ENCODE data around the gene TRIM21. TPM values are rescaled to one million over a fixed set of nuclear protein-coding genes. Genes with fewer than 3 reads are reported as not detected.
"Not testable (repeated sequence)": the region's sequence is repeated elsewhere in the genome, so short reads cannot be mapped to it uniquely, and the experiment has no call there.

Gene TRIM21
- total RNA-seq, result 10 to 100 TPM; 45.6 to 66.6 TPM

DNA sequence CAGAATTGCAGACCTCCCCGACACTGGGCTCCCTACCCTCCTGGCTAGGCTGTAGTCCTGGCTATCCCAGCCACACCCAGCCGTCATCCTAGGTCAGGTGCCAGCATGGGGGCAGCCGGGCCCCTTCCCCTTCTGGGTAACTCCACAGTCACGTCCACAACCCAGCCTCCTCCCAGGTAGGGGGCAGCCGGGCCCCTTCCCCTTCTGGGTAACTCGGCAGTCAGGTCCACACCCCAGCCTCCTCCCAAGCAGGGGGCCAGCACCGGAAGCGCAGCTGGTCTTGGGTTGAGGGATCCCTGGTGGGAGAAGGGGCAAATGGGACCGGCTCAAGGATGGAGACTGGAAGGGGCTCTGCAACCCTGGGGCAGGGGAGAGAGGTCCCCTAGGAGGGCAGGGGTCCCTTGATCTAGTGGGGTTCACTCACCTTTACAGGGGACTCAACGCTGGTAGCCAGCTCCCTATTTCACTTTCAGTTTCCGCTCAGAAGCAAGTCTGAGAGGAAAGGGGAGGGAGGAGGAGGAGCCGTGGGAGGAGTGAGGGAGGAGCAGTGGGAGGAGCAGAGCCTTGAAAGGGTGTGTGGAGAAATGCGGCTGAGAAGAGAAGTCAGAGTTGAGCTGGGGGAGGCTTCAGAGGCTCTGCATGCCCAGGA is at the start of gene TRIM21:
Gene TRIM21, minus strand, starts transcription at position 494 of the 649 bp plus-strand sequence. CDS start 3,293 bp downstream, outside the sequence.
- intact Hi-C loops (cut with DNase I, micrococcal nuclease), result loop anchor here (1.0 to 10.0 kb wide), 7 partner anchors 88 to 596 kb away; partner anchors contain the start of genes NUP98 (in 1 of the 2) and TRIM68 (in 1 of the 2)
- DNase-seq (peak; percentile 93), ATAC-seq (peak; percentile 99)
- Mint-ChIP-seq H3K4me3 (peak within 1 kb of the TSS; percentile 93), H3K27ac (peak within 1 kb of the TSS; percentile 94), H3K9me3 (ENCODE audit: low read depth) (peaks cover 6% of the 10 kb centered on the region), H3K27me3 (peaks cover 5% of the 10 kb centered on the region), H3K36me3 (ENCODE audit: low read depth) (peaks cover 44% of the 10 kb centered on the region), H3K4me1 (peaks cover 35% of the 10 kb centered on the region)
- ChIA-PET CTCF (interaction anchor here (1.0 to 1.6 kb wide), 2 partner anchors 150 to 206 kb away, joined by 3 read pairs; no protein-coding TSS in a partner anchor), POLR2A (interaction anchor here (0.6 to 1.0 kb wide), 3 partner anchors 180 to 1998 kb away, joined by 3 to 4 read pairs (median 4); no protein-coding TSS in a partner anchor)

DNA sequence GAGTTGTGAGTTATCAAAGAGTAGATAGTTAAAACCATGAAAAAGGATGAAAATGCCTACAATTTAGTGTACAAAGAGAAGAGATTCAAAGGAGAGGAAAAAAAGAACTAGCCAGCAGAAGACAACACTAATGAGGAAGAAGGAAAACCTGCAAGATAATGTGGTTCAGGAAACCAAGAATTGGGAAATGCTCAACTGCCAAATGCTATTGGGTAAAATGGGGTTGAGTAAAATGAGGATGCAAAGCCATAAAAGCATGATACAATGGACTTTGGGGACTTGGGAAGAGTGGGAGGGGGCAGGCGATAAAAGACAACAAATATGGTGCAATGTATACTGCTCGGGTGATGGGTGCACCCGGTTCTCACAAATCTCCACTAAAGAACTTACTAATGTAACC is 48.0 kb upstream of the TRIM21 start:
- Mint-ChIP-seq H3K4me1 (no peaks in the 10 kb centered on the region), H3K36me3 (ENCODE audit: low read depth) (no peaks in the 10 kb centered on the region), H3K9me3 (ENCODE audit: low read depth) (no peaks in the 10 kb centered on the region), H3K4me3 (no peak overlapping the region), H3K27ac (no peak overlapping the region), H3K27me3 (peaks cover 10% of the 10 kb centered on the region)
- CTCF ChIA-PET, result no interaction called here
- intact Hi-C loops (cut with DNase I, micrococcal nuclease), result no loop called here
- DNase-seq, result no peak
- POLR2A ChIA-PET, result no interaction called here
- ATAC-seq, result no peak

DNA sequence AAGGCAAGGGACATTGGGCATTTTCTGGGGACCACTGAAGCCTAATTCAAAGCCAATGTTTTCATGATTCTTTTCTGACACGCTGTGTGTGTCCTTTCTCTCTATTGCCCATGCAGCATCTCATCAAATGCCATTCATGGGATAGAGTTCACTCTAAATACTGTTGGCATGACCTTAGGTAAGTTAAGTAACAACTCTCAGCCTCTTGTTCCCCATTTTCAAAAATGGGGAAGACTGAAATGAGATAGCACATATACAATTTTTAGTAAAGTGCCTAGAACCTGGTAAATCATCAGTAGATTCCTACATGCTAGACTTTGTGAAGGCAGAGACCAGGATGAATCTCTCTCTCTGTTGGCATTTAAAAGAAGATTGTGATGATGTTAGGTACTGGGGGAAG is 42.9 kb upstream of the TRIM21 start:
- Mint-ChIP-seq H3K36me3 (ENCODE audit: low read depth) (no peaks in the 10 kb centered on the region), H3K27me3 (peaks cover 17% of the 10 kb centered on the region), H3K9me3 (ENCODE audit: low read depth) (no peaks in the 10 kb centered on the region), H3K4me1 (no peaks in the 10 kb centered on the region), H3K27ac (no peak overlapping the region), H3K4me3 (no peak overlapping the region)
- DNase-seq (no peak), ATAC-seq (no peak)
- POLR2A ChIA-PET, result no interaction called here
- intact Hi-C loops (cut with DNase I, micrococcal nuclease), result no loop called here
- CTCF ChIA-PET, result no interaction called here

DNA sequence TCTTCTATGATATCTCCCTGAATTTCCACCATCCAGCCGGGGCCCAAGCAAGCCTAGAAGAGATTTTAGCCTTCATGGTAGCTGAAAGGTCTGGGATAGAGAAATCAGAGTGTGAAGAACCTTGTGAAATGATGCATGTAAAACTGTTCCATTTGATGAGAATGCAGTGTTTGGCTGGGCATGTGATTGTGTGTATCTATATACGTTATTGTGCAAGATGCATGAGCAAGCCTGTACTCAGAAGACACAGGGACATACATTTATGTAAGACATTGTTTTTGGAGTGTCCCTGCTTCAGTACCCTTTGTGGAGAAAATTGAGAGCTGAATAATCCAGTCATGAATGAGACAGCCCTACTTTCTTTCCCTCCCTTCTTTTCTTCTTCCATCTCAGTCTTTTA is 40.4 kb upstream of the TRIM21 start:
- ATAC-seq (no peak), DNase-seq (no peak)
- Mint-ChIP-seq H3K27me3 (peaks cover 14% of the 10 kb centered on the region), H3K4me1 (no peaks in the 10 kb centered on the region), H3K4me3 (no peak overlapping the region), H3K27ac (no peak overlapping the region), H3K9me3 (ENCODE audit: low read depth) (no peaks in the 10 kb centered on the region), H3K36me3 (ENCODE audit: low read depth) (no peaks in the 10 kb centered on the region)
- intact Hi-C loops (cut with DNase I, micrococcal nuclease), result no loop called here
- ChIA-PET CTCF (interaction anchor here (0.6 to 0.8 kb wide), 2 partner anchors 9 to 1969 kb away, joined by 3 to 5 read pairs; no protein-coding TSS in a partner anchor), POLR2A (no interaction called here)

DNA sequence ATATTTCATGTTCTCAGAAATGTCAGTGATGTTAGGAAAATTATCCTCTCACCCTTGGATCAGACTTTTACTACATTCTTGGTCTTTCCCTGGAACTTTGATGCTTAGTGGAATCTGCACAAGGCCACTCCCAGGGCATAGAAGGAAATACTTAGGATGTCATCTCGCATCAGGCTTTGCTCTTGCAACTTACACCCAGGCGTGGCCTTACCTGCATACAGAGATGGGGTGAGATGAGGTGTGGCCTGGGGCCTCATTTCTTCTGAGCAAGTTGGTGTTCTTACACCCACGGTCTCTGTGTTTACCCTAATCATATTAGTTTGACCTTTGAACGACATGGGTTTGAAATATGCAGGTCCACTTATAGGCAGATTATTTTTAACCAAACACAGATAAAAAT is 36.5 kb upstream of the TRIM21 start:
- no peaks in the 10 kb centered on the region for H3K36me3 Mint-ChIP-seq (ENCODE audit: low read depth)
- intact Hi-C loops (cut with DNase I, micrococcal nuclease), result no loop called here
- ChIA-PET POLR2A (no interaction called here), CTCF (no interaction called here)
- no peaks in the 10 kb centered on the region for H3K9me3 Mint-ChIP-seq (ENCODE audit: low read depth)
- no peak overlapping the region for H3K4me3 Mint-ChIP-seq
- no peak overlapping the region for H3K27ac Mint-ChIP-seq
- ATAC-seq, result no peak
- H3K4me1 Mint-ChIP-seq, result no peaks in the 10 kb centered on the region
- H3K27me3 Mint-ChIP-seq, result peaks cover 6% of the 10 kb centered on the region
- DNase-seq, result no peak

DNA sequence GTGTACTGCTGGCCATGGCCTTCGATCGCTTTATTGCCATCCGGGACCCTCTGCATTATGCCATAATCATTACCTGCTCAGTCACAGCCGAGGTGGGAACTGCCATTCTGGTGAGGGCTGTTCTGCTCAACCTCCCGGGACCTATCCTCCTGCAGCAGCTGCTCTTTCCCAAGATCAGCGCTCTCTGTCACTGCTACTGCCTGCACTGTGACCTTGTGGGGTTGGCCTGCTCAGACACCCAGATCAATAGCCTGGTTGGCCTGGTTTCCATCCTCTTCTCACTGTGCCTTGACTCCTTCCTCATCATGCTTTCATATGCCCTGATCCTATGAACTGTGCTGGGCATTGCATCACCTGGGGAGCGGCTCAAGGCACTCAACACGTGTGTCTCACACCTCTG is 24.9 kb upstream of the TRIM21 start:
- no peak for DNase-seq
- intact Hi-C loops (cut with DNase I, micrococcal nuclease), result no loop called here
- POLR2A ChIA-PET, result no interaction called here
- Mint-ChIP-seq H3K27ac (no peak overlapping the region), H3K27me3 (peaks cover 4% of the 10 kb centered on the region), H3K9me3 (ENCODE audit: low read depth) (no peaks in the 10 kb centered on the region), H3K4me3 (no peak overlapping the region), H3K4me1 (no peaks in the 10 kb centered on the region), H3K36me3 (ENCODE audit: low read depth) (no peaks in the 10 kb centered on the region)
- ATAC-seq, result no peak
- CTCF ChIA-PET, result no interaction called here

DNA sequence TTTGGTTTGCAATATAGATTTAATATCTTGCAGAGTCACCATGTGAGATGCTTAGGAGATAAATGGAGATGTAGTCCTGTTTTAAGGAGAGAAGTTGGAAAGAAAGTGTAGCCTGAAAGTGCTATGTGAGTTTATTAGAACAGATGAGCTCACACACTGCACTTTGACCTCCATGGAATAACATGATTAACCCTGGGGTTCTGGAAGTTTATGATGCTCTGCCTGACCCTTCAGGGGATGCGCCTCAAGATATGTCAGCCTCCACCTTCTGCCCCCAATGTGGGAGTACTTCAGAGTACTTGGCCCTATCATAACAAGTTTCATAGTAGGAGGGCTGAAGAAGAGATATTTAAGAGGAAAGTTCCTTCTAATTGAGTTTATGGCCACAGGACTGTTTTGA is 23.3 kb upstream of the TRIM21 start:
- intact Hi-C loops (cut with DNase I, micrococcal nuclease), result no loop called here
- no peaks in the 10 kb centered on the region for H3K36me3 Mint-ChIP-seq (ENCODE audit: low read depth)
- no peaks in the 10 kb centered on the region for H3K4me1 Mint-ChIP-seq
- H3K27ac Mint-ChIP-seq, result no peak overlapping the region
- ATAC-seq (no peak), DNase-seq (no peak)
- CTCF ChIA-PET, result no interaction called here
- peaks cover 4% of the 10 kb centered on the region for H3K27me3 Mint-ChIP-seq
- H3K9me3 Mint-ChIP-seq (ENCODE audit: low read depth), result no peaks in the 10 kb centered on the region
- H3K4me3 Mint-ChIP-seq, result no peak overlapping the region
- POLR2A ChIA-PET, result no interaction called here

DNA sequence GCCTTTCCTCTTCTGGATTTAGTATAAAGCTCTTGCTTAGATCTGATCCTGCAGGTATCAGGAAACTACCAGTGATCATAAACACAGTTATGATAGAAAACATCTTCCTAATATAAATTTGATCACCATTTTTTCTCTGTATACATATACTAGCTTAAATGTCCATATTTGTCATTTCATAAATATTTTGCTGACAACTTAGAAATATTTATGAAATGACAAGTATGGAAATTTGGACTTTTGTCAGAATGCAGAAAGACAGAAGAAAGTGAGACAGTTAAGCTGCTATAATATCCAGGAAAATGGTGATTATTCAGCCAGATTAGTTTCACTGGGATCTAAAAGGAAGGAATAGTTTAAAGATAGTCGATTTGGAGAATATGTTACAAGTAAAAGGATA is 22.8 kb upstream of the TRIM21 start:
- POLR2A ChIA-PET, result no interaction called here
- Mint-ChIP-seq H3K4me1 (no peaks in the 10 kb centered on the region), H3K9me3 (ENCODE audit: low read depth) (no peaks in the 10 kb centered on the region), H3K4me3 (no peak overlapping the region), H3K27me3 (peaks cover 4% of the 10 kb centered on the region), H3K27ac (no peak overlapping the region), H3K36me3 (ENCODE audit: low read depth) (no peaks in the 10 kb centered on the region)
- CTCF ChIA-PET, result no interaction called here
- no peak for ATAC-seq
- DNase-seq, result no peak
- intact Hi-C loops (cut with DNase I, micrococcal nuclease), result no loop called here

DNA sequence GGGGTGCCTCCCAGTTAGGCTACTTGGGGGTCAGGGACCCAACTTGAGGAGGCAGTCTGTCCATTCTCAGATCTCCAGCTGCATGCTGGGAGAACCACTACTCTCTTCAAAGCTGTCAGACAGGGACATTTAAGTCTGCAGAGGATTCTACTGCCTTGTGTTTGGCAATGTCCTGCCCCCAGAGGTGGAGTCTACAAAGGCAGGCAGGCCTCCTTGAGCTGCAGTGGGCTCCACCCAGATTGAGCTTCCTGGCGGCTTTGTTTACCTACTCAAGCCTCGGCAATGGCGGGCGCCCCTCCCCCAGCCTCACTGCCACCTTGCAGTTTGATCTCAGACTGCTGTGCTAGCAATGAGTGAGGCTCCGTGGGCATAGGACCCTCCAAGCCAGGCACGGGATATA is 12.7 kb upstream of the TRIM21 start:
- H3K4me3 Mint-ChIP-seq; H3K9me3 Mint-ChIP-seq (ENCODE audit: low read depth); DNase-seq; POLR2A ChIA-PET; intact Hi-C loops (cut with DNase I, micrococcal nuclease); H3K4me1 Mint-ChIP-seq; H3K36me3 Mint-ChIP-seq (ENCODE audit: low read depth); H3K27ac Mint-ChIP-seq; H3K27me3 Mint-ChIP-seq; CTCF ChIA-PET; ATAC-seq: not testable (repeated sequence)

DNA sequence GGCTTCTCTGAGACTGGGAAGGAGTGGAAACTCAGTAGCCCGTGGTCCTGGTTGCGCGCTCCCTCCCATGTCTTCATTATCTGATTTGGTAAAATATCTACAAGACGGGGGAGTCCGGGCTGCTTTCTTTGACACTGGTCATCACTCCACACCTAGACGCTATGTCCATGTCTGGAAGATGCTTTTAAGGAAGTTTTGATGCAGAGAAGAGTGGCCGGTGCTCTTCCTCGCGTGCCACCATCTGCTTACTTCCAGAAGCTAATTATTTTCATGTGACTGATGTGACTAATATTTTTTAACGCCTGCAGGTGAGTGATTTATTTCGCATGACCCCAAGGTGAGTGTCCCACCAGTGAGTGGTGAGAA is 339 bp upstream of the TRIM21 start:
- Mint-ChIP-seq H3K4me3 (peak overlapping the region; percentile 93), H3K27ac (peak overlapping the region; percentile 94), H3K4me1 (peaks cover 35% of the 10 kb centered on the region), H3K27me3 (peaks cover 8% of the 10 kb centered on the region), H3K36me3 (ENCODE audit: low read depth) (peaks cover 39% of the 10 kb centered on the region), H3K9me3 (ENCODE audit: low read depth) (peaks cover 8% of the 10 kb centered on the region)
- POLR2A ChIA-PET, result interaction anchor here (0.6 to 1.0 kb wide), 2 partner anchors 180 to 1997 kb away, joined by 4 read pairs; no protein-coding TSS in a partner anchor
- ATAC-seq (no peak), DNase-seq (no peak)
- CTCF ChIA-PET, result interaction anchor here (0.7 to 1.6 kb wide), 3 partner anchors 20 to 207 kb away, joined by 3 read pairs; no protein-coding TSS in a partner anchor
- intact Hi-C loops (cut with DNase I, micrococcal nuclease), result loop anchor here (1.0 to 10.0 kb wide), 7 partner anchors 87 to 597 kb away; partner anchors contain the start of genes NUP98 (in 1 of the 2) and TRIM68 (in 1 of the 2)

DNA sequence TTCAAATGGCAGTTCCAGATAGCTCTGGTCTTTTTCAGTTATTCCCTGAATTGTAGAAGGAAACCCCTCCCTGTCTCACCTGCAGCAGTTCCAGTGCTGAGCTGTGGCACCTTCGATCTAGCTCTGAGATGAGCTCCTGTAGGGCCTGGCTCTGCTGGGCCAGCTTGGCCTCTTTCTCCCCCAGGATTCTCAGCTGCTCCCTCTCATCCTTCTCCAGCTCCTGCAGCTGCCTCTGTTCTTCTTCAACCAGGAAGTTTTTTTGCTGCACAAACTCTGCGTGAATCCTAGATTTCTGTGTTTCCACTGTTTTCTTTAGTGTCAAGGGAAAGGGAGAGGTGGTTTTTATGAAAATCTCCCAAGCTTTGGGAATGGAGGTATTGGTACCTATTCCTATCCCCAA is 5.3 kb downstream of the TRIM21 start:
- Mint-ChIP-seq H3K27me3 (no peaks in the 10 kb centered on the region), H3K9me3 (ENCODE audit: low read depth) (peaks cover 2% of the 10 kb centered on the region), H3K36me3 (ENCODE audit: low read depth) (peaks cover 81% of the 10 kb centered on the region), H3K4me3 (no peak overlapping the region), H3K4me1 (peaks cover 25% of the 10 kb centered on the region), H3K27ac (no peak overlapping the region)
- CTCF ChIA-PET, result interaction anchor here (2.5 kb wide), 1 partner anchor 201 kb away, joined by 11 read pairs; no protein-coding TSS in a partner anchor
- intact Hi-C loops (cut with DNase I, micrococcal nuclease), result no loop called here
- POLR2A ChIA-PET, result interaction anchor here (0.5 kb wide), 1 partner anchor 700 kb away, joined by 4 read pairs; no protein-coding TSS in a partner anchor
- no peak for DNase-seq
- ATAC-seq, result no peak

DNA sequence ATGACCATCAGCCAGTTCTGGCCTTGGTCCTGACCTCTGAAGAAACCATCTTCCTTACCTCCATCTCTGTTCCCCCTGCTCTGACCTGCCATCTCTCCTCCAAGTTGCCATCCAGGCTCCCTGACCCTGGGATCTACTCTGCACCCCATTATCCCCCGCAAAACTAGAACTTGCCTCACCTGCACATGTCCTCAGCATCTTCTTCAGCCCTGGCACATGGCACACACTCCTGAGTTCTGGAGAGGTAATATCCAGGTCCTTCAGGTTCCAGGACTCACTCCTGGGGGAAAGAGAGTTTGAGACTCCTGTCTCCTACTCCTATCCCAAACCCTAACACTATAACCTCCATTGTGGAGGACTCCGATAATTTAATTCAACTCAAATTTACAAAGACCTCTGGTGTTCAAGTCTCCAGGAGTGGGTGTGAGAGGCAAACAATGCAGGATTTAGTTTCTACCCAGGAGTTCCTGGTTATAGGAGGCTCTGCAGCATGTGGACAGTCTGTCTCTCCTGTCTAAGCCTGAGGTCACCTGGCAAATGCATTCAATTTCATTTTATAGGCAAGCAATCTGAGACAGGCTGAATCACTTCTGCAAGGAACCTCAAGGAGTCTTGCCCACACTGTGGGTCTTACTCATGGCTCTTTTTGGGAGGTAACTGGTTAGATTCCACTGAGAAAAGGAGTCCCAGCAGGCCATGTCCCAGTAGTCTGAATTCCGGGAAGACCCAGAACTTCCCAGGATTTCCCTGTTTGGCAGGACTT is 7.3 kb downstream of the TRIM21 start:
- peaks cover 69% of the 10 kb centered on the region for H3K36me3 Mint-ChIP-seq (ENCODE audit: low read depth)
- CTCF ChIA-PET, result no interaction called here
- no peak overlapping the region for H3K27ac Mint-ChIP-seq

More for the DNA sequence above, 7.3 kb downstream of the TRIM21 start:
- ATAC-seq, result no peak
- intact Hi-C loops (cut with DNase I, micrococcal nuclease), result no loop called here
- Mint-ChIP-seq H3K4me3 (no peak overlapping the region), H3K27me3 (no peaks in the 10 kb centered on the region), H3K4me1 (peaks cover 10% of the 10 kb centered on the region), H3K9me3 (ENCODE audit: low read depth) (no peaks in the 10 kb centered on the region)
- POLR2A ChIA-PET, result no interaction called here
- DNase-seq, result no peak
